Measurements from ENCODE around the gene DENND10. TPM values are rescaled to one million over a fixed set of nuclear protein-coding genes. Genes with fewer than 3 reads are reported as not detected.

Gene DENND10
- total and polyA plus RNA-seq, 2 experiments from 2014 or later, result 41.4 to 41.8 TPM

DNA sequence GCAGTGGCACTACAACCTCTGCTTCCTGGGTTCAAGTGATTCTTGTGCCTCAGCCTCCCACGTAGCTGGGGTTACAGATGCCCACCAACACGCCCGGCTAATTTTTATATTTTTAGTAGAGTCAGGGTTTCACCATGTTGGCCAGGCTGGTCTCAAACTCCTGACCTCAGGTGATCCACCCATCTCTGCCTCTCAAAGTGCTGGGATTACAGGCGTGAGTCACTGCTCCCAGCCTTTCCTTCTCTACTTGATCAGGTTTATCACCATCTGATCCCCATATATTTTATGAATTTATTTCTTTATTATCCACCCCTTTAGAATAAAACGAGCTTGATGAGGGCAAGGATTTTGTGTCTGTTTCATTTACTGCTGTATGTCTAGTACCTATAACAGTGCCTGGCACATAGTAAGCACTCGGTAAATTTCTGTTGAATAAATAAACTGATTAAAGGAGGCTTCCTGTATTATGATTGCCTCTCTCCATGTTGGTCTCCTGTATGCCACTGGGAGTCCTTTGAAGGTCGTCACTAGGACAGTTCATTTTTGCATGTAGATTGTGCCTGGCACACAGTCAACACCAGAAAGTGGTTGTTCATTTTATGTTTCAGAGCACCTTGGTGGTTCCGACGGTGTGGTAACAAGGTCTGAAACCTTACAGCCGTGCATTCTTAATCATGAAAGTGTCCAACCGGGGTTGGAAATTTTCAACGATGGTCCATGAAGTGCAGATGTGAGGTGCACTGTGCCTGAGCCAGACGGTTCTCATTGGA lies 13.7 kb upstream of the DENND10 start:
- no peaks in the 10 kb centered on the region for H3K27me3 ChIP-seq (ENCODE audit: insufficient read depth)
- H3K36me3 ChIP-seq (ENCODE audit: insufficient read depth), result no peaks in the 10 kb centered on the region
- ATAC-seq (no peak), DNase-seq (ENCODE audit: low spot score) (no peak)
- H3K4me1 ChIP-seq (ENCODE audit: insufficient read depth), result no peaks in the 10 kb centered on the region
- Mint-ChIP-seq H3K4me1 (peaks cover 3% of the 10 kb centered on the region; the same call in 2 of the 3 replicates), H3K27me3 (ENCODE audit: insufficient read depth, low read depth, poor library complexity) (peaks cover 4% of the 10 kb centered on the region), H3K36me3 (ENCODE audit: low read depth) (no peaks in the 10 kb centered on the region), H3K4me3 (no peak overlapping the region), H3K9me3 (no peaks in the 10 kb centered on the region), H3K27ac (no peak overlapping the region)
- no peaks in the 10 kb centered on the region for H3F3A ChIP-seq (replicated peaks; ENCODE audit: low read depth)
- no peaks in the 10 kb centered on the region for H3K79me2 ChIP-seq (replicated peaks; ENCODE audit: insufficient read depth)
- no peak overlapping the region for H2AFZ ChIP-seq
- H3K4me3 ChIP-seq, result no peak overlapping the region
- TF ChIP-seq EZH2phosphoT487 (IDR thresholded peaks at IDR 0.05; ENCODE audit: unreplicated experiment), result no peak
- TF ChIP-seq, protein P1, sequence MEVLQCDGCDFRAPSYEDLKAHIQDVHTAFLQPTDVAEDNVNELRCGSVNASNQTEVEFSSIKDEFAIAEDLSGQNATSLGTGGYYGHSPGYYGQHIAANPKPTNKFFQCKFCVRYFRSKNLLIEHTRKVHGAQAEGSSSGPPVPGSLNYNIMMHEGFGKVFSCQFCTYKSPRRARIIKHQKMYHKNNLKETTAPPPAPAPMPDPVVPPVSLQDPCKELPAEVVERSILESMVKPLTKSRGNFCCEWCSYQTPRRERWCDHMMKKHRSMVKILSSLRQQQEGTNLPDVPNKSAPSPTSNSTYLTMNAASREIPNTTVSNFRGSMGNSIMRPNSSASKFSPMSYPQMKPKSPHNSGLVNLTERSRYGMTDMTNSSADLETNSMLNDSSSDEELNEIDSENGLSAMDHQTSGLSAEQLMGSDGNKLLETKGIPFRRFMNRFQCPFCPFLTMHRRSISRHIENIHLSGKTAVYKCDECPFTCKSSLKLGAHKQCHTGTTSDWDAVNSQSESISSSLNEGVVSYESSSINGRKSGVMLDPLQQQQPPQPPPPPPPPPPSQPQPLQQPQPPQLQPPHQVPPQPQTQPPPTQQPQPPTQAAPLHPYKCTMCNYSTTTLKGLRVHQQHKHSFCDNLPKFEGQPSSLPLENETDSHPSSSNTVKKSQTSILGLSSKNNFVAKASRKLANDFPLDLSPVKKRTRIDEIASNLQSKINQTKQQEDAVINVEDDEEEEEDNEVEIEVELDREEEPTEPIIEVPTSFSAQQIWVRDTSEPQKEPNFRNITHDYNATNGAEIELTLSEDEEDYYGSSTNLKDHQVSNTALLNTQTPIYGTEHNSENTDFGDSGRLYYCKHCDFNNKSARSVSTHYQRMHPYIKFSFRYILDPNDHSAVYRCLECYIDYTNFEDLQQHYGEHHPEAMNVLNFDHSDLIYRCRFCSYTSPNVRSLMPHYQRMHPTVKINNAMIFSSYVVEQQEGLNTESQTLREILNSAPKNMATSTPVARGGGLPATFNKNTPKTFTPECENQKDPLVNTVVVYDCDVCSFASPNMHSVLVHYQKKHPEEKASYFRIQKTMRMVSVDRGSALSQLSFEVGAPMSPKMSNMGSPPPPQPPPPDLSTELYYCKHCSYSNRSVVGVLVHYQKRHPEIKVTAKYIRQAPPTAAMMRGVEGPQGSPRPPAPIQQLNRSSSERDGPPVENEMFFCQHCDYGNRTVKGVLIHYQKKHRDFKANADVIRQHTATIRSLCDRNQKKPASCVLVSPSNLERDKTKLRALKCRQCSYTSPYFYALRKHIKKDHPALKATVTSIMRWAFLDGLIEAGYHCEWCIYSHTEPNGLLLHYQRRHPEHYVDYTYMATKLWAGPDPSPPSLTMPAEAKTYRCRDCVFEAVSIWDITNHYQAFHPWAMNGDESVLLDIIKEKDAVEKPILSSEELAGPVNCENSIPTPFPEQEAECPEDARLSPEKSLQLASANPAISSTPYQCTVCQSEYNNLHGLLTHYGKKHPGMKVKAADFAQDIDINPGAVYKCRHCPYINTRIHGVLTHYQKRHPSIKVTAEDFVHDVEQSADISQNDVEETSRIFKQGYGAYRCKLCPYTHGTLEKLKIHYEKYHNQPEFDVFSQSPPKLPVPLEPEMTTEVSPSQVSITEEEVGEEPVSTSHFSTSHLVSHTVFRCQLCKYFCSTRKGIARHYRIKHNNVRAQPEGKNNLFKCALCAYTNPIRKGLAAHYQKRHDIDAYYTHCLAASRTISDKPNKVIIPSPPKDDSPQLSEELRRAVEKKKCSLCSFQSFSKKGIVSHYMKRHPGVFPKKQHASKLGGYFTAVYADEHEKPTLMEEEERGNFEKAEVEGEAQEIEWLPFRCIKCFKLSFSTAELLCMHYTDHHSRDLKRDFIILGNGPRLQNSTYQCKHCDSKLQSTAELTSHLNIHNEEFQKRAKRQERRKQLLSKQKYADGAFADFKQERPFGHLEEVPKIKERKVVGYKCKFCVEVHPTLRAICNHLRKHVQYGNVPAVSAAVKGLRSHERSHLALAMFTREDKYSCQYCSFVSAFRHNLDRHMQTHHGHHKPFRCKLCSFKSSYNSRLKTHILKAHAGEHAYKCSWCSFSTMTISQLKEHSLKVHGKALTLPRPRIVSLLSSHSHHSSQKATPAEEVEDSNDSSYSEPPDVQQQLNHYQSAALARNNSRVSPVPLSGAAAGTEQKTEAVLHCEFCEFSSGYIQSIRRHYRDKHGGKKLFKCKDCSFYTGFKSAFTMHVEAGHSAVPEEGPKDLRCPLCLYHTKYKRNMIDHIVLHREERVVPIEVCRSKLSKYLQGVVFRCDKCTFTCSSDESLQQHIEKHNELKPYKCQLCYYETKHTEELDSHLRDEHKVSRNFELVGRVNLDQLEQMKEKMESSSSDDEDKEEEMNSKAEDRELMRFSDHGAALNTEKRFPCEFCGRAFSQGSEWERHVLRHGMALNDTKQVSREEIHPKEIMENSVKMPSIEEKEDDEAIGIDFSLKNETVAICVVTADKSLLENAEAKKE (CRISPR knock-in tag; IDR thresholded peaks at IDR 0.05), result no peak
- TF ChIP-seq EZH2 (IDR thresholded peaks at IDR 0.05; ENCODE audit: low read depth, unreplicated experiment), result no peak
- no peak for TF ChIP-seq NANOG (IDR thresholded peaks at IDR 0.05; ENCODE audit: borderline replicate concordance)
- no peak for TF ChIP-seq JUNB (IDR thresholded peaks at IDR 0.05; ENCODE audit: unreplicated experiment)
- no peak for TF ChIP-seq CREB1 (CRISPR knock-in tag; IDR thresholded peaks at IDR 0.05; ENCODE audit: low read depth)
- TF ChIP-seq, protein P2, sequence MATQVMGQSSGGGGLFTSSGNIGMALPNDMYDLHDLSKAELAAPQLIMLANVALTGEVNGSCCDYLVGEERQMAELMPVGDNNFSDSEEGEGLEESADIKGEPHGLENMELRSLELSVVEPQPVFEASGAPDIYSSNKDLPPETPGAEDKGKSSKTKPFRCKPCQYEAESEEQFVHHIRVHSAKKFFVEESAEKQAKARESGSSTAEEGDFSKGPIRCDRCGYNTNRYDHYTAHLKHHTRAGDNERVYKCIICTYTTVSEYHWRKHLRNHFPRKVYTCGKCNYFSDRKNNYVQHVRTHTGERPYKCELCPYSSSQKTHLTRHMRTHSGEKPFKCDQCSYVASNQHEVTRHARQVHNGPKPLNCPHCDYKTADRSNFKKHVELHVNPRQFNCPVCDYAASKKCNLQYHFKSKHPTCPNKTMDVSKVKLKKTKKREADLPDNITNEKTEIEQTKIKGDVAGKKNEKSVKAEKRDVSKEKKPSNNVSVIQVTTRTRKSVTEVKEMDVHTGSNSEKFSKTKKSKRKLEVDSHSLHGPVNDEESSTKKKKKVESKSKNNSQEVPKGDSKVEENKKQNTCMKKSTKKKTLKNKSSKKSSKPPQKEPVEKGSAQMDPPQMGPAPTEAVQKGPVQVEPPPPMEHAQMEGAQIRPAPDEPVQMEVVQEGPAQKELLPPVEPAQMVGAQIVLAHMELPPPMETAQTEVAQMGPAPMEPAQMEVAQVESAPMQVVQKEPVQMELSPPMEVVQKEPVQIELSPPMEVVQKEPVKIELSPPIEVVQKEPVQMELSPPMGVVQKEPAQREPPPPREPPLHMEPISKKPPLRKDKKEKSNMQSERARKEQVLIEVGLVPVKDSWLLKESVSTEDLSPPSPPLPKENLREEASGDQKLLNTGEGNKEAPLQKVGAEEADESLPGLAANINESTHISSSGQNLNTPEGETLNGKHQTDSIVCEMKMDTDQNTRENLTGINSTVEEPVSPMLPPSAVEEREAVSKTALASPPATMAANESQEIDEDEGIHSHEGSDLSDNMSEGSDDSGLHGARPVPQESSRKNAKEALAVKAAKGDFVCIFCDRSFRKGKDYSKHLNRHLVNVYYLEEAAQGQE (IDR thresholded peaks at IDR 0.05; ENCODE audit: unreplicated experiment), result no peak
- TF ChIP-seq STAT1 (IDR thresholded peaks at IDR 0.05; ENCODE audit: unreplicated experiment), result no peak
- no peak for TF ChIP-seq POLR2AphosphoS5 (IDR thresholded peaks at IDR 0.05; ENCODE audit: low read depth)
- TF ChIP-seq, protein P3, sequence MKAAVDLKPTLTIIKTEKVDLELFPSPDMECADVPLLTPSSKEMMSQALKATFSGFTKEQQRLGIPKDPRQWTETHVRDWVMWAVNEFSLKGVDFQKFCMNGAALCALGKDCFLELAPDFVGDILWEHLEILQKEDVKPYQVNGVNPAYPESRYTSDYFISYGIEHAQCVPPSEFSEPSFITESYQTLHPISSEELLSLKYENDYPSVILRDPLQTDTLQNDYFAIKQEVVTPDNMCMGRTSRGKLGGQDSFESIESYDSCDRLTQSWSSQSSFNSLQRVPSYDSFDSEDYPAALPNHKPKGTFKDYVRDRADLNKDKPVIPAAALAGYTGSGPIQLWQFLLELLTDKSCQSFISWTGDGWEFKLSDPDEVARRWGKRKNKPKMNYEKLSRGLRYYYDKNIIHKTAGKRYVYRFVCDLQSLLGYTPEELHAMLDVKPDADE (IDR thresholded peaks at IDR 0.05), result no peak
- TF ChIP-seq, protein P4, sequence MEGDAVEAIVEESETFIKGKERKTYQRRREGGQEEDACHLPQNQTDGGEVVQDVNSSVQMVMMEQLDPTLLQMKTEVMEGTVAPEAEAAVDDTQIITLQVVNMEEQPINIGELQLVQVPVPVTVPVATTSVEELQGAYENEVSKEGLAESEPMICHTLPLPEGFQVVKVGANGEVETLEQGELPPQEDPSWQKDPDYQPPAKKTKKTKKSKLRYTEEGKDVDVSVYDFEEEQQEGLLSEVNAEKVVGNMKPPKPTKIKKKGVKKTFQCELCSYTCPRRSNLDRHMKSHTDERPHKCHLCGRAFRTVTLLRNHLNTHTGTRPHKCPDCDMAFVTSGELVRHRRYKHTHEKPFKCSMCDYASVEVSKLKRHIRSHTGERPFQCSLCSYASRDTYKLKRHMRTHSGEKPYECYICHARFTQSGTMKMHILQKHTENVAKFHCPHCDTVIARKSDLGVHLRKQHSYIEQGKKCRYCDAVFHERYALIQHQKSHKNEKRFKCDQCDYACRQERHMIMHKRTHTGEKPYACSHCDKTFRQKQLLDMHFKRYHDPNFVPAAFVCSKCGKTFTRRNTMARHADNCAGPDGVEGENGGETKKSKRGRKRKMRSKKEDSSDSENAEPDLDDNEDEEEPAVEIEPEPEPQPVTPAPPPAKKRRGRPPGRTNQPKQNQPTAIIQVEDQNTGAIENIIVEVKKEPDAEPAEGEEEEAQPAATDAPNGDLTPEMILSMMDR (conservative IDR thresholded peaks at IDR 0.05; ENCODE audit: low read depth in 2 of 2), result no peak
- TF ChIP-seq ZNF114 (CRISPR knock-in tag; IDR thresholded peaks at IDR 0.05), result no peak
- no peak for TF ChIP-seq ZNF331 (CRISPR knock-in tag; IDR thresholded peaks at IDR 0.05; ENCODE audit: low read depth)
- H3K9me2 ChIP-seq (ENCODE audit: insufficient read depth), result no peaks in the 10 kb centered on the region
- H3K4me2 ChIP-seq, result no peak overlapping the region
- H3K27ac ChIP-seq (ENCODE audit: low read depth), result no peak overlapping the region
- no peaks in the 10 kb centered on the region for H4K20me1 ChIP-seq (replicated peaks; ENCODE audit: insufficient read depth)

All from GM23338 (cell line).